Lower leg skin (tissue), 3 donors: Measurements from ENCODE around the gene GRM5.

Source experiments
- CTCF ChIP-seq, 3 donors: fragments of 450-650 bp; IDR thresholded peaks; one replicate each; pipeline ENCODE4 v1.5.1; 2016; ENCODE audit warnings: antibody characterized with exemption in 3 of 3, mild to moderate bottlenecking in 3 of 3, moderate library complexity in 2 of 3
- POLR2A ChIP-seq, 2 donors: fragments of 450-650 bp; IDR thresholded peaks; one replicate each; pipeline ENCODE4 v1.6.1; 2016 to 2017; ENCODE audit warnings: antibody characterized with exemption in 2 of 2, mild to moderate bottlenecking in 1 of 2, moderate library complexity in 1 of 2

- TF ChIP-seq CTCF (IDR thresholded peaks at IDR 0.05) (no peak), POLR2A (IDR thresholded peaks at IDR 0.05) (no peak)
These were observed 295.2 kb downstream of the GRM5 start for GRCh38 chr11:88770475-88771079.
